Fibroblast of skin of back (primary cell): Measurements from ENCODE around the gene NOXO1.
"Not testable (repeated sequence)": the region's sequence is repeated elsewhere in the genome, so short reads cannot be mapped to it uniquely, and the experiment has no call there.

Experiments
- DNase-seq: peaks from one replicate; pipeline ENCODE4 v3.0.0-alpha.2; 2013

The NOXO1 gene

DNA sequence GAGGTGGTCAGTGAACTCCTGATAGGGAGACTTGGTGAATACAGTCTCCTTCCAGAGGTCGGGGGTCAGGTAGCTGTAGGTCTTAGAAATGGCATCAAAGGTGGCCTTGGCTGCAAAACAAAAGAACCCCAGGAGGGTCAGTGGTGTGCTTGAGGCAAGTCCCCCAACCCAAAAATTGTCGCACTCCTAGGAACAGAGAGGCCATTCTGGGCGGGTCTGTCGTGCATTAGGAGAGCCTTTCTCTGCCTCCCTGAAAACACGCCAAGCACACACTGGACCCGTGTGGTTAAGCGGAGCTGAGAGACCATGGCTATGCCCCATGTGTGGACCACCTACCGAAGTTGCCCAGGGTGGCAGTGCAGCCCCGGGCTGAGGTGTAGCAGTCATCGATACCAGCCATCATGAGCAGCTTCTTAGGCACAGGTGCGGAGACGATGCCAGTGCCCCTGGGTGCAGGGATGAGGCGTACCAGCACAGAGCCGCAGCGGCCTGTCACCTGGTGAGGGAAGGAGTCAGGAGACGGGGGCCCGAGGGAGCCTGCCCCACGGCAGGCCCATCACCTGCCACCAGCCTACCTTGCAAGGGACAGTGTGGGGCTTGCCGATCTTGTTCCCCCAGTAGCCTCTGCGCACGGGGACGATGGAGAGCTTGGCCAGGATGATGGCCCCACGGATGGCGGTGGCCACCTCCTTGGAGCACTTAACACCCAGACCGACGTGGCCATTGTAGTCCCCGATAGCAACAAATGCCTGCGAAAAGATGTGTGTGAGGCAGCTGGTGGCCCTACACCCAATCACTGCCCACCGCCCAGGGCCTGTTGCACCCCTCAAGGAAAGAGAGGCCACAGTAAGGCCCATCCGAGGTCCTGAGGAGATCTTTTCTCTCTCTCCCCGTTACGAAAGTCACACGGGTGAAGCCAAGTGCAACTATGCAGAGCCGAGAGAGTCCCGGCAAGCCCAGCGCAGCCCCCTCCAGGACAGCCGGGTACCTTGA is 18.8 kb downstream of the NOXO1 start:
- not testable (repeated sequence) for DNase-seq

GRCh38 chr16:1961651-1962067 is 19.6 kb downstream of the NOXO1 start:
- DNase-seq = no peak

DNA sequence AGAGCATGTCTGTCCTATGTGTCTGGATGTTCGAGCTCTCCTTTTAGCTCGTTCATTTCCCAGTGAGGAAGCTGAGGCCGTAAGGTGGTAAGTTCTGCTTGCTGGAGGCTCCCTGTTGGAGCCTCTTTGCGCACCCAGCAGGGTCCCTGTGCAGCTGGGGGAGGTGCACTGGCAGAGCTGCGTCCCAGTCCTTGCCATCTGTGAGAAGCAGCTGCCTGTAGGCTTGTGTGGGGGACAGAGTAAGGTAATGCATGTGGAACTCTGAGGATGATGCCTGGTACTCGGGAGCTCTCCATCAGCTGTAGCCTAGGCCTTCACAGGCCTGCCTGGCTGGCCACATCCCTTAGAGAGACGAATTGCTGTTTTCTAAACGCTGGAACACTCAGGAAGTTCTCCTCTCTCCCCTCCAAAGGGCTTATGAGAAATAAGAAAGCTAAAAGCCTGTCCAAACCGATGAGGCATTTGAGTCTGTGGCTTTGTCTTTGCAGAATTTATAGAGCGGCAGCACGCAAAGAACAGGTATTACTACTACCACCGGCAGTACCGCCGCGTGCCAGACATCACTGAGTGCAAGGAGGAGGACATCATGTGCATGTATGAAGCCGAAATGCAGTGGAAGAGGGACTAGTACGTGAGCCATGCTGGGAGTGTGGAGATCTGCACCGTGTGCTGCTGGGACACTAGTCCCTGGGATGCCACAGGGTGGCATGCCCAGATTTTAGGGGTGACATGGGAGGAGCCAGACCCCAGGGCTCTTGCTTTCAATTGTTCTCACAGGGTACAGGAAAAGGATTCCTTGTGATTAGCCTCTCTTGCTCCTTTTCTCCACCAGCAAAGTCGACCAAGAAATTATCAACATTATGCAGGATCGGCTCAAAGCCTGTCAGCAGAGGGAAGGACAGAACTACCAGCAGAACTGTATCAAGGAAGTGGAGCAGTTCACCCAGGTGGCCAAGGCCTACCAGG is 20.3 kb downstream of the NOXO1 start:
- peak; percentile 43 for DNase-seq

DNA sequence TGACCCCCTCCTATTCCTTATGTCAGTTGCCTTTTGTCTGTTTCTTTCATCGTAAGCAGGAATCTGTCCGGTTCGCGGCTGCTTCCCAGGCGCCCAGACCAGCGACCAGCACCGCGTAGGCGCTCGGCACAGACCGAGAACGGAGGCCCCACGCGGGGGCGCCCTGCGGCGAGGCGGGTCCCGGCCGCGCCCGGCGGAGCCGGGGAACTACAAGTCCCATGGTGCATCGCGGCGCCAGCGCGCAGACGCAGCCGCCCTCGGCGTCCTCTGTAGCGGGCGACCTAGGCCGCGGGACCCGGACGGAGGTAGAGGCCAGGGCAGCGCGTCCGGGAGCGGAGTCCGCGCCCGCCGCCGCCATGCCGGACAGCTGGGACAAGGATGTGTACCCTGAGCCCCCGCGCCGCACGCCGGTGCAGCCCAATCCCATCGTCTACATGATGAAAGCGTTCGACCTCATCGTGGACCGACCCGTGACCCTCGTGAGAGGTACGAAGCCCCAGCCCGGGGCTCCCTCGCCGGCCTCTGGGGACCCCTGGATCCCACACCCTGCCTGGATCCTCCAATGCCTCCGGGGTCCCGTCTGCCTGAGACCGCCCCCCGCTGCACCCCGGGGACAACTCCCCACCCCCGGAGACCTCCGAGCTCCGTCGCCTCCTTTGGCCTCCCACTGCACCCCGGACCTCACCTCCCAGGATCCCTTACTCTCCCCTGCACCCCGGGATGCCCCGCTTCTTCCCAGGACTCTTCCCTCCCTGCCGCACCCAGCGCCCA is 21.8 kb downstream of the NOXO1 start, which contains the start of gene NDUFB10:
Gene NDUFB10, plus strand, starts transcription at position 270 of the 771 bp plus-strand sequence. Its CDS starts 87 bp downstream, at position 357.
- DNase-seq = peak; percentile 88

- no peak for DNase-seq
Observed at GRCh38 chr16:1958715-1959268, 22.5 kb downstream of the NOXO1 start.

DNA sequence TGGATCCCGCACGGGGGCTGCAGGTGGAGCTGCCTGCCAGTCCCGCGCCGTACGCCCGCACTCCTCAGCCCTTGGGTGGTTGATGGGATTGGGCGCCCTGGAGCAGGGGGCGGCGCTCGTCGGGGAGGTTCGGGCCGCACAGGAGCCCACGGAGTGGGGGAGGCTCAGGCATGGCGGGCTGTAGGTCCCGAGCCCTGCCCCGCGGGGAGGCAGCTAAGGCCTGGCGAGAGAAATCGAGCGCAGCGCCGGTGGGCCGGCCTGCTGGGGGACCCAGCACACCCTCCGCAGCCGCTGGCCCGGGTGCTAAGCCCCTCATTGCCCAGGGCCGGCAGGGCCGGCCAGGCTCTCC is 23.2 kb downstream of the NOXO1 start:
- DNase-seq = not testable (repeated sequence)

GRCh38 chr16:1957434-1958142 is 23.7 kb downstream of the NOXO1 start:
- DNase-seq = not testable (repeated sequence)

GRCh38 chr16:1953734-1954133 is 27.5 kb downstream of the NOXO1 start:
- DNase-seq = no peak

GRCh38 chr16:1950559-1950958 is 30.7 kb downstream of the NOXO1 start:
- no peak for DNase-seq

- DNase-seq = no peak
Observed at GRCh38 chr16:1950047-1950446, 31.2 kb downstream of the NOXO1 start.

DNA sequence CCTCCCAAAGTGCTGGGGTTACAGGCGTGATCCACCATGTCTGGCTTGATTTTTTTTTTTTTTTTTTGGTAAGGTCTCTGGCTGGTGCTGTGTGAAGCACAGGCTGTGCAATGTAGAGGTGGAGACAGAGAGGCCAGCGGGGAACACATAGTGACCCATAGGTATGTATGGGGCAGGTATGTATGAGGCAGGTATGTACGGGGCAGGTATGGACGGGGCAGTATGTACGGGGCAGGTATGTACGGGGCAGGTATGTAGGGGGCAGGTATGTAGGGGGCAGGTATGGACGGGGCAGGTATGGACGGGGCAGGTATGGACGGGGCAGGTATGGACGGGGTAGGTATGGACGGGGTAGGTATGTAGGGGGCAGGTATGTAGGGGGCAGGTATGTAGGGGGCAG is 31.8 kb downstream of the NOXO1 start:
- DNase-seq = no peak

DNA sequence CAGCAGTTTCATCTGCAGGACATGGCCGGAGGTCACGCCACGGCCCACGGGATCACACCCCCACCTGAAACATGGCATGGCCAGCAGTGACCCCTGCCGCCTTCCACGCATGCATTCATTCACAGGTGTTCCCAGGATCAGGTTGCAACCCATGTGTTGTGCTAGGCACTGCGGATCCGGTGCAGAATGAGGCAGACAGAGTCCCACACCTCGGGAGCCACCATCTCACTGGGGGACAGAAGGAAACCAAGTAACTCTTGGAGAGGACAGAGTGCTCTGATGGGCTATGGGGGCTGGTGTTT is 33.9 kb downstream of the NOXO1 start:
- DNase-seq = no peak

- DNase-seq = no peak
Observed at GRCh38 chr16:1946495-1947368, 34.5 kb downstream of the NOXO1 start.

DNA sequence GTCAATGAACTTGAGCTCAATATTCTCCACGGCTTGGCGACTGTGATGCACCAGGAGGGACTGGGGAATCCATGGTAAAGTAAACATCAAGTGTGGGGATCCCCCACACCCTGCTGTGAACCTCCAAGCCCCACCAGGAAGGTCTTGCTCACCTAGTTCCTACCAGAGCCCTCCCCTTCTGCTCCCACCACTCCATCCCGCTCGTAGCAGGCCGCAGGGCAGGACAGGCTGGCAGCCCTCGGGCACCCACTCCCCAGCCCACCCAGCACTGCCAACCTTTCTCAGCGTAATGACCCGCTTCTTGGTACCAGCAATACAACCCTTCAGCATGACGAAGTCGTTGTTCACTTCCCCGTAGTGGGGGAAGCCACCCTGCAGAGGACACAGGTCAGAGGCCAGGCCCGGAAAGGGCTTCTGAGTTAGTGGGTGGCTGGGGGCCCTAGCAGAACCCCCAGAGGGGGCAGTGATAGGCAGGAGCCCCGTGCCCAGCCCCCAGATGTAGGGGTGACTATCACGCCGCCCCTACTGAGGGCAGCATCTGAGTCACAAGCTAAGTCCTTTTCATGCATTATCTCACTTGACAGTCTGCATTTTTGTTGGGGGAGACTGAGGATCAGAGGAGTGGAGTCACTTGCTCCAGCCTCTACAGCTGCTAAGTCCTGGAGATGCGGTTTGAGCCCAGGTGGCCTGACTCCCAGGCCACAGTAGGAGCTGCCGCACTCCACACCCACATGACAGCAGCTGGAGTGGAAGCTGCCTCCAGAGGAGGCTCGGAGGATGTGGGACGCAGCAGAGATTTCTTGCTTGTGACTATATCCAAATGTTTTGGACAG is 35.5 kb downstream of the NOXO1 start:
- no peak for DNase-seq

DNA sequence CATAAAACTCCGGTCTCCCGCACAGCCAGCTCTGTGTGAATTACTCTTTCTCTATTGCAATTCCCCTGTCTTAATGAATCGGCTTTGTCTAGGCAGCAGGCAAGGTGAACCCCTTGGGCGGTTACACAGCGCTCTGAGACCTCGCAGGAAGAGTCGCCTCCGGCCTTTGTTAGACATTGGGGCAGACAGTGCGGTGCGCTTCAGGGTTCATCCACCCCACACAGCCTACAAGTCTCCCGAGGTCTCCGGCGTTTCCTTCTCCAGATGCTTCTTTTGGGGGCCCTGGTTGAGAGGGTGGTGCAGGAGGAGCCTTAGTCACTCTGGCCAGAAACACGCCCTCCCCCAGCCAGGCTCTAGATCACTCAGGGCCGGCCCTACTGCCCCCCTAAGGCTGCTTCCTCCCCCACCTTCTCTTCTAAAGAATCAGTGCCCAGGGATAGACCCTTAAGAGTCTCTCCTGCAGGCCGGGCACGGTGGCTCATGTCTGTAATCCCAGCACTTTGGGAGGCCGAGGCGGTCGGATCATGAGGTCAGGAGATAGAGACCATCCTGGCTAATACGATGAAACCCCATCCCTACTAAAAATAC is 36.6 kb downstream of the NOXO1 start:
- no peak for DNase-seq

DNA sequence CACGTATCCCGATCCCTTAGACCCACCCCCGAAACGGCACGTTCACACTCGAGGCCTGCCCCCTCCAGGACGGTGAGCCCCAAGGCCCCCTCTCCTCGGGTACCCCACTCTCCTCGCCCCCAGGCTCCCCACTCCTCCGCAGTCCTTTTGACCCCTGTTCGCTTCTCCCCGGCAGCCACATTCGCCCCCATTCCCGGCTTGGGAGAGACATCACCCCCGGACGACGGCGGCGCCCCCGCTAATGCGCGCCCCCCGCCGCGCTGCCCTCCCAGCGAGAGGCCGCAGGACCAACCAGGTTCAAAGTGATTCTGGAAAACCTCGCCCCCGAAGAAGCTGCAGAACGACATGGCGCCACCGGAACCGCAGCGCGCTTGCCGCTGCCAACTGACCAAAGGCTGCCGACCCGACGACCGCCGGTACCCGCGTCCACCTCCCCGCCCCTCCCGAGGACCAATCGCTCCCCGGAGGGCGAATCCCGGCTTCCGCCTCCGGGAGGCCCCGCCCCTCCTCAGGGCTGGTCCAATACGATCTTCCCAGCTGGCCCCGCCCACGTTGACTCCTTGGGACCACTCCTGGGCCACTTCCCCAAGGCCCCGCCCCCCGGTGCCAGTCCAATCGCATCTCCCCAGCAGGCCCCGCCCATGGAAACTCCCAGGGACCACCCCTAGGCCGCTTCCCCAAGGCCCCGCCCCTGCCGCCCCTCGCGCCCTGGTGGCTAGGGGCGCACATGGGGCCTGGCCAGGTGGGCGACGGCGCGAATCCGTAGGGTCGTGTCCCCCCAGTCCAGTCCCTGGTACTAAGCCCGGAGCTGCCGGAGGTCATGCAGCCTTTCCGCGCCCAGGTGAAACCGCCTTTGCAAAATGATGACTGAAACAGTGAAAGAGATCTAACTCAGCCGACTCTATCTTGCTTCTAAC is 38.2 kb downstream of the NOXO1 start, which contains the start of gene MSRB1:
Gene MSRB1, minus strand, starts transcription at position 390 of the 917 bp plus-strand sequence. Its CDS starts 43 bp downstream, at position 347.
- DNase-seq = peak; percentile 99

DNA sequence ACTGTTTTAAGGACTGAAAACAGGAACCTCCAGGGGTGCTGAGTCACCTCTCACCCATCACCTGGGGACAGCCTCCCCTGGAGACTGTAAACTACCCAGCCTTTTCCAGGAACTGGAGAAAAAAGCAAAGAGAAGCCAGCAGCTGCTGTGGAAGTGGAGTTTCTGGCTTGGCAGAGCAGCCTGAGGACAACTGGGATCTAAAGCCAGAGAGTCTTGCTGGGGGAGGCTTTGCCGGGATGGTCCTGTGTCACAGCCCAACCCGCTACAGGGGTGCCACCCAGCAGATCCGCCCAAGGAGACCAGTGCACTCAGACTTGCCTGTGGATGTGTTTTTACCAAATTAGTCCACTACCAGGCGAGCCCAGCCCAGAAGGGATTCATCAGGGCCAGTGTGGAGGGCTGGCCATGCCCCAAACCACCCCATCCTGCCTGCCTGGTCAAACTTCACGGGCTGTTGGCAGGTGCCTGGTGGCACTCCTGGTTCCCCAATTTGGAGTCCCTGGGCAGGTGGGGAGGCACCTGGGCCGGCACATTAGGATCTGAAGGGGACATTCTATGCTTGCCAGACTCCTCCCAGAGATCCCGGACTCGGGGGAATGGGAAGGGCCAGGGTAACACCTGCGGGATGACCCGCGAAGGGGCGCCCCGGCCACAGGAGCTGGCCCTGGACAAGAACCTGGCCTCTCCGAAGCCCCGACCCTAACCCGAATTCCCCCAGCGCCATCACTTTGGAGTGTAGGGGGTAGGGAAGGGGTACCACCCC is 39.0 kb downstream of the NOXO1 start:
- DNase-seq = no peak
